Gastrocnemius medialis (tissue), 4 donors: ENCODE results near the gene ZNF296. TPM values are rescaled to one million over a fixed set of nuclear protein-coding genes. Genes with fewer than 3 reads are reported as not detected.

Experiments
- ATAC-seq, 2 donors: fragments of 150-250 bp; one replicate each; pipeline ENCODE4 v1.9.1; 2016
- DNase-seq, 2 donors: peaks; one replicate each; pipeline ENCODE4 v3.0.0-alpha.2; 2019
- H3K27ac ChIP-seq, 4 donors: fragments of 200-600 bp; sonication (generic); 1 replicate in 1 of 4; 2 replicates in 3 of 4; pipeline ENCODE4 v1.5.1; 2016 to 2018; ENCODE audit warnings: mild to moderate bottlenecking in 2 of 4, moderate library complexity in 1 of 4
- H3K27me3 ChIP-seq, 3 donors: fragments of 200-600 bp; sonication (generic) in 2 of 3; 1 replicate in 1 of 3; 2 replicates in 2 of 3; pipeline versions ENCODE4 v1.5.1 to v1.6.0; 2016 to 2019; ENCODE audit warnings: mild to moderate bottlenecking in 1 of 3, moderate library complexity in 1 of 3
- H3K36me3 ChIP-seq, 2 donors: fragments of 200-600 bp; sonication (generic) in 1 of 2; one replicate each; pipeline ENCODE4 v1.5.1; 2017 to 2018
- H3K4me1 ChIP-seq, 2 donors: fragments of 200-600 bp; sonication (generic) in 1 of 2; one replicate each; pipeline ENCODE4 v1.5.1; 2016 to 2017; ENCODE audit warnings: mild to moderate bottlenecking in 2 of 2
- H3K4me3 ChIP-seq, 4 donors: fragments of 200-600 bp; sonication (generic) in 3 of 4; 1 replicate in 1 of 4; 2 replicates in 3 of 4; pipeline ENCODE4 v1.5.1; 2016 to 2019; ENCODE audit warnings: mild to moderate bottlenecking in 2 of 4
- H3K9me3 ChIP-seq, 3 donors: fragments of 200-600 bp; sonication (generic) in 2 of 3; 1 replicate in 1 of 3; 2 replicates in 2 of 3; pipeline ENCODE4 v1.5.1; 2016 to 2019
- CTCF ChIP-seq, 5 experiments: fragments of 450-650 bp in 3 of 5; fragments of 200-600 bp in 2 of 5; sonication (generic) in 2 of 5; IDR thresholded peaks in 4 of 5; conservative IDR thresholded peaks in 1 of 5; 1 replicate in 4 of 5; 2 replicates in 1 of 5; pipeline ENCODE4 v1.5.1; 2016 to 2019; ENCODE audit warnings: antibody characterized with exemption in 5 of 5, mild to moderate bottlenecking in 3 of 5, moderate library complexity in 3 of 5
- POLR2A ChIP-seq, 2 donors: fragments of 450-650 bp; IDR thresholded peaks; one replicate each; pipeline ENCODE4 v1.6.1; 2017; ENCODE audit warnings: antibody characterized with exemption in 2 of 2, mild to moderate bottlenecking in 2 of 2, moderate library complexity in 2 of 2
- in situ Hi-C, 4 donors: fragments of 200-750 bp; cut with MboI; loops; one replicate each; pipeline versions ENCODE4 v1.15.0 to v1.8.0; 2017; ENCODE audit warnings: low sequenced_read_pairs in 4 of 4
- intact Hi-C: fragments of 100-400 bp; cut with DNase I; formaldehyde crosslinking; loops from one replicate; pipeline ENCODE4 v1.15.1; 2023; ENCODE audit warnings: low total_unique reads
- total RNA-seq, 4 donors: library from RNA; depleted of rRNA; stranded (reverse); fragments of >200 nt; gene quantifications; one replicate each; pipeline versions ENCODE4 v1.1.0 to v1.2.3, GENCODE V29; 2016

The ZNF296 gene
- total RNA-seq, 4 donors from 2014 or later: not detected

GRCh38 chr19:45032421-45032820 lies 43.9 kb downstream of the ZNF296 start:
- Histone ChIP-seq H3K9me3 (no peaks in the 10 kb centered on the region), H3K27me3 (no peaks in the 10 kb centered on the region), H3K27ac (no peak overlapping the region), H3K36me3 (peaks cover 0 to 76% of the 10 kb centered on the region in 2 donors), H3K4me1 (no peaks in the 10 kb centered on the region), H3K4me3 (no peak overlapping the region)
- intact Hi-C loops: no loop called here
- no peak for DNase-seq
- no peak for ATAC-seq
- no peak for TF ChIP-seq POLR2A (IDR thresholded peaks at IDR 0.05)
- no peak for TF ChIP-seq CTCF (IDR thresholded peaks at IDR 0.05 in 4 of 5, conservative IDR thresholded peaks at IDR 0.05 in 1 of 5)
- in situ Hi-C loops: no loop called here

- H3K36me3 ChIP-seq: peaks cover 0 to 74% of the 10 kb centered on the region in 2 donors
- TF ChIP-seq POLR2A (IDR thresholded peaks at IDR 0.05): no peak
- TF ChIP-seq CTCF (IDR thresholded peaks at IDR 0.05 in 4 of 5, conservative IDR thresholded peaks at IDR 0.05 in 1 of 5): no peak
- H3K4me3 ChIP-seq: no peak overlapping the region
- in situ Hi-C loops (no loop called here), intact Hi-C loops (no loop called here)
- H3K9me3 ChIP-seq: no peaks in the 10 kb centered on the region
- no peak for DNase-seq
- H3K4me1 ChIP-seq: no peaks in the 10 kb centered on the region
- H3K27me3 ChIP-seq: no peaks in the 10 kb centered on the region
- no peak for ATAC-seq
- no peak overlapping the region for H3K27ac ChIP-seq
These were observed 45.5 kb downstream of the ZNF296 start for GRCh38 chr19:45030825-45031224.

- Histone ChIP-seq H3K4me1 (no peaks in the 10 kb centered on the region), H3K36me3 (peaks cover 0 to 48% of the 10 kb centered on the region in 2 donors), H3K27ac (no peak overlapping the region), H3K4me3 (no peak overlapping the region), H3K9me3 (no peaks in the 10 kb centered on the region), H3K27me3 (no peaks in the 10 kb centered on the region)
- intact Hi-C loops (no loop called here), in situ Hi-C loops (no loop called here)
- TF ChIP-seq POLR2A (IDR thresholded peaks at IDR 0.05): no peak
- TF ChIP-seq CTCF (IDR thresholded peaks at IDR 0.05 in 4 of 5, conservative IDR thresholded peaks at IDR 0.05 in 1 of 5): no peak
- no peak for DNase-seq
- no peak for ATAC-seq
These were observed 48.9 kb downstream of the ZNF296 start for GRCh38 chr19:45027371-45027770.

GRCh38 chr19:45025264-45025663 lies 51.0 kb downstream of the ZNF296 start:
- no peak for TF ChIP-seq POLR2A (IDR thresholded peaks at IDR 0.05)

GRCh38 chr19:45023048-45023447 lies 53.2 kb downstream of the ZNF296 start:
- TF ChIP-seq POLR2A (IDR thresholded peaks at IDR 0.05): no peak
- TF ChIP-seq CTCF (IDR thresholded peaks at IDR 0.05 in 4 of 5, conservative IDR thresholded peaks at IDR 0.05 in 1 of 5): no peak
- Histone ChIP-seq H3K27ac (no peak overlapping the region), H3K27me3 (no peaks in the 10 kb centered on the region), H3K36me3 (peaks cover 0 to 12% of the 10 kb centered on the region in 2 donors), H3K9me3 (no peaks in the 10 kb centered on the region), H3K4me3 (no peak overlapping the region), H3K4me1 (no peaks in the 10 kb centered on the region)
- intact Hi-C loops: no loop called here
- in situ Hi-C loops: no loop called here
- DNase-seq: no peak
- ATAC-seq: no peak

More at GRCh38 chr19:45025264-45025663, 51.0 kb downstream of the ZNF296 start:
- ATAC-seq (no peak), DNase-seq (no peak)
- H3K27me3 ChIP-seq: no peaks in the 10 kb centered on the region
- intact Hi-C loops: no loop called here
- peaks cover 0 to 35% of the 10 kb centered on the region in 2 donors for H3K36me3 ChIP-seq
- no peaks in the 10 kb centered on the region for H3K4me1 ChIP-seq
- H3K27ac ChIP-seq: no peak overlapping the region
- in situ Hi-C loops: no loop called here
- H3K9me3 ChIP-seq: no peaks in the 10 kb centered on the region
- no peak overlapping the region for H3K4me3 ChIP-seq
